PC-9 (cell line): Measurements from ENCODE around the gene LTO1. TPM values are rescaled to one million over a fixed set of nuclear protein-coding genes. Genes with fewer than 3 reads are reported as not detected.

Experiments
- BruUV-seq: library from RNA; stranded (reverse); fragments of 400-500 nt; replicated peaks from 2 replicates; lab custom pipeline; 2021; lab: Mats Ljungman, UMichigan
- CTCF ChIA-PET: fragments of 300-600 bp; sonication (Branson Sonifier 250); formaldehyde crosslinking; loops from one replicate; lab custom pipeline; 2022; ENCODE audit warnings: antibody characterized with exemption; lab: Charles Lee
- POLR2A ChIA-PET: fragments of 300-600 bp; sonication (Branson Sonifier 250); formaldehyde crosslinking; loops from one replicate; lab custom pipeline; 2022; ENCODE audit warnings: antibody characterized with exemption; ENCODE audit not compliant: unreplicated experiment; lab: Charles Lee
- DNase-seq, 2 experiments: peaks; one replicate each; pipeline versions ENCODE4 v3.0.0 to v3.0.0-alpha.2; 2015 to 2022; ENCODE audit warnings: mixed read lengths in 1 of 2
- H2AFZ ChIP-seq: fragments of 200-600 bp; sonication (generic); 2 replicates; pipeline ENCODE4 v1.8.1; 2017; ENCODE audit warnings: antibody characterized with exemption
- H3F3A ChIP-seq: fragments of 200-600 bp; sonication (generic); 2 replicates; pipeline ENCODE4 v1.8.1; 2017; ENCODE audit warnings: antibody characterized with exemption, mild to moderate bottlenecking, low read depth; ENCODE audit not compliant: insufficient read depth
- H3K27ac ChIP-seq: fragments of 200-600 bp; sonication (generic); 2 replicates; pipeline ENCODE4 v1.6.1; 2016; ENCODE audit warnings: mixed run types
- H3K27me3 ChIP-seq: fragments of 200-600 bp; sonication (generic); 2 replicates; pipeline ENCODE4 v1.6.1; 2016; ENCODE audit warnings: low read depth, mixed run types; ENCODE audit not compliant: insufficient read depth
- H3K36me3 ChIP-seq: fragments of 200-600 bp; sonication (generic); 2 replicates; pipeline ENCODE4 v1.6.1; 2016; ENCODE audit warnings: low read depth, mixed run types
- H3K4me1 ChIP-seq: fragments of 200-600 bp; sonication (generic); replicated peaks from 2 replicates; pipeline ENCODE4 v1.6.1; 2016; ENCODE audit warnings: mixed run types; ENCODE audit not compliant: insufficient read depth
- H3K4me2 ChIP-seq: fragments of 200-600 bp; sonication (generic); 2 replicates; pipeline ENCODE4 v1.6.1; 2017; ENCODE audit warnings: mixed run types
- H3K4me3 ChIP-seq: fragments of 200-600 bp; sonication (generic); 2 replicates; pipeline ENCODE4 v1.6.1; 2016; ENCODE audit warnings: mixed run types
- H3K79me2 ChIP-seq: fragments of 200-600 bp; sonication (generic); 2 replicates; pipeline ENCODE4 v1.6.1; 2017; ENCODE audit warnings: low read depth, mixed run types
- H3K9me2 ChIP-seq: fragments of 200-600 bp; sonication (generic); 2 replicates; pipeline ENCODE4 v1.8.1; 2017; ENCODE audit warnings: mild to moderate bottlenecking; ENCODE audit not compliant: insufficient read depth
- H3K9me3 ChIP-seq: fragments of 200-600 bp; sonication (generic); 2 replicates; pipeline ENCODE4 v1.8.1; 2016; ENCODE audit warnings: low read depth; ENCODE audit not compliant: insufficient read depth
- H4K20me1 ChIP-seq: fragments of 200-600 bp; sonication (generic); 2 replicates; pipeline ENCODE4 v1.8.1; 2017; ENCODE audit not compliant: insufficient read depth
- CTCF ChIP-seq: fragments of 200-600 bp; sonication (generic); conservative IDR thresholded peaks from 2 replicates; pipeline ENCODE4 v1.6.1; 2017; ENCODE audit warnings: mixed run types, antibody characterized with exemption, mild to moderate bottlenecking, moderate library complexity
- EZH2 ChIP-seq: fragments of 200-600 bp; sonication (generic); IDR thresholded peaks from 2 replicates; pipeline ENCODE4 v1.8.0; 2017; ENCODE audit warnings: antibody characterized with exemption, low read depth
- intact Hi-C: fragments of 100-400 bp; cut with micrococcal nuclease; formaldehyde crosslinking; loops from one replicate; pipeline ENCODE4 v1.10.0; 2022; ENCODE audit not compliant: unreplicated experiment
- total RNA-seq: library from RNA; stranded (reverse); gene quantifications from 2 replicates; pipeline ENCODE4 v1.2.3, GENCODE V29; 2021

LTO1 gene
- total RNA-seq, 1 experiment from 2014 or later: 41.1 TPM

DNA sequence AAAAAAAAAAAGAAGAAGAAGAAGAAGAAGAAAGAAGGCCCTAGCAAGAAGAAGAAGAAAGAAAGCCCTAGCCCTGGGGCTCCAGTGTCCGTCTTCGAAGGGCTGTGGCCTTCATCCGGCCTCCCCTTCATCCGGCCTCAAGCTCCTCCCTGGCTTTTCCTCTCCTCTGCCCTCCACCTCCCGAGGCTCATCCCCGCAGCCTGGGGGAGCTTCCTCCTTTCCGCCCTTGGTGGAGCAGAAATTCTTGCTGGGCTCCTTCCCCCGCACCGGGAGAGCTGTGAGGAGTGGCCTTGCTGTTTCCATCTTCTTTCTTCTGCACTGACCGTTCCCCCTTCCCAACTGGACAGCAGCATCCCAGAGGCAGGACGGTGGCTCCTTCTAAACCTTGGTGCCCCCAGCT lies 9.5 kb upstream of the LTO1 start:
- TF ChIP-seq EZH2: no peak
- TF ChIP-seq CTCF: no peak
- Histone ChIP-seq H3K9me3 (peaks cover 4% of the 10 kb centered on the region; the same call in 1 of the 2 replicates), H3K4me3 (no peak overlapping the region), H3K4me1 (peaks cover 46% of the 10 kb centered on the region), H3K4me2 (no peak overlapping the region), H3F3A (peaks cover 24% of the 10 kb centered on the region), H2AFZ (no peak overlapping the region), H3K79me2 (no peaks in the 10 kb centered on the region), H3K27me3 (no peaks in the 10 kb centered on the region), H3K9me2 (no peaks in the 10 kb centered on the region), H3K36me3 (no peaks in the 10 kb centered on the region), H3K27ac (no peak overlapping the region), H4K20me1 (no peaks in the 10 kb centered on the region)
- intact Hi-C loops: no loop called here
- POLR2A ChIA-PET: no interaction called here
- CTCF ChIA-PET: no interaction called here
- DNase-seq: no peak
- no TSS peak for BruUV-seq

GRCh38 chr11:69683764-69684333 lies 8.7 kb upstream of the LTO1 start:
- peak in 1 of 2 experiments; percentile 74 for DNase-seq
- H3K4me2 ChIP-seq: no peak overlapping the region
- intact Hi-C loops: no loop called here

DNA sequence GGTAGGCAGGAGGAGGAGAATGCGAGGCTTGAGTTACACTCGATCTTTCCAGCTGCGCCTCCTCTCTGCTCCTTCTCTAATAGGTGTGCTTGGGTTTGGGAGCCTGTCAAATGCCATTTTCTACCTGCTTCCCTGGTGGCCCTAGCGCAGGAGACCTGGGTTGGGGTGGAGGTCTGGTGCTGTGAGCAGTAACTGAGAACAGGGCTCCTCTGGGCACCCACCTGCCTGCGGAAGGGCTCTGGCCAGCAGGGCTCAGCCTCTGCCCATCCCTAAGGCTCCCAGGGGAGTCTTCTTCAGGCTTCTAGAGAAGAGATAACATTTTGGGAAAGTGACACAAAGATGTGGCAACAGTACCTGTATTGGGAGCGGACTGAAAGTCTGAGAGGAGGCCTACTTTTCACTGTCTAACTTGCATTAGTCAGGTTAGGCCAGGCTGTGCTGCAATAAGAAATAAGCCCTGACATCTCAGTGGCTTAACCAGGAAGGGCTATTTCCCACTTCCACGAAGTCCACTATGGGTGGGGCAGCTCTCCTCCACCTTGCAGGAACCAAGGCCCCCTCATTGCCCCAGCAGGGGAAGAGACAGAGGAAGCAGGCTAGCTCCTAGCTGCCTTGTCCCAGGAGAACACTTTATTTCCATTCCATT lies 7.7 kb upstream of the LTO1 start:
- H3K27me3 ChIP-seq: no peaks in the 10 kb centered on the region
- 0 out of 2 replicates have a peak overlapping the region, but pooled peaks have one; percentile 2 for H3K4me2 ChIP-seq
- no peaks in the 10 kb centered on the region for H3K9me2 ChIP-seq
- H4K20me1 ChIP-seq: no peaks in the 10 kb centered on the region
- no peak for DNase-seq
- H3K4me3 ChIP-seq: no peak overlapping the region
- TF ChIP-seq EZH2 (no peak), CTCF (no peak)
- H2AFZ ChIP-seq: no peak overlapping the region
- H3K79me2 ChIP-seq: no peaks in the 10 kb centered on the region
- ChIA-PET POLR2A (interaction anchor here (0.6 to 0.7 kb wide), 2 partner anchors 8 to 232 kb away, joined by 4 to 6 read pairs; no protein-coding TSS in a partner anchor), CTCF (no interaction called here)
- H3F3A ChIP-seq: peaks cover 32% of the 10 kb centered on the region
- intact Hi-C loops: no loop called here
- H3K27ac ChIP-seq: peak overlapping the region; percentile 36; the same call in 1 of the 2 replicates
- peaks cover 33% of the 10 kb centered on the region for H3K4me1 ChIP-seq
- no TSS peak for BruUV-seq
- no peaks in the 10 kb centered on the region for H3K36me3 ChIP-seq
- peaks cover 4% of the 10 kb centered on the region; the same call in 1 of the 2 replicates for H3K9me3 ChIP-seq

More at GRCh38 chr11:69683764-69684333, 8.7 kb upstream of the LTO1 start:
- CTCF ChIA-PET: interaction anchor here (0.6 to 1.0 kb wide), 5 partner anchors 578 to 1366 kb away, joined by 3 to 4 read pairs (median 3); no protein-coding TSS in a partner anchor
- TF ChIP-seq CTCF: peak; percentile 84
- no peak for TF ChIP-seq EZH2
- no TSS peak for BruUV-seq
- Histone ChIP-seq H3K79me2 (no peaks in the 10 kb centered on the region), H3K4me3 (no peak overlapping the region), H3K9me2 (no peaks in the 10 kb centered on the region), H4K20me1 (no peaks in the 10 kb centered on the region), H3F3A (peaks cover 29% of the 10 kb centered on the region), H3K9me3 (peaks cover 4% of the 10 kb centered on the region; the same call in 1 of the 2 replicates), H3K27me3 (no peaks in the 10 kb centered on the region), H3K36me3 (no peaks in the 10 kb centered on the region), H3K4me1 (peaks cover 38% of the 10 kb centered on the region), H3K27ac (no peak overlapping the region), H2AFZ (no peak overlapping the region)
- POLR2A ChIA-PET: no interaction called here
